ENCODE results near the gene CHD5. TPM values are rescaled to one million over a fixed set of nuclear protein-coding genes. Genes with fewer than 3 reads are reported as not detected.
"Not testable (repeated sequence)": the region's sequence is repeated elsewhere in the genome, so short reads cannot be mapped to it uniquely, and the experiment has no call there.

The CHD5 gene
- total RNA-seq = under 1 TPM; 0.27 to 0.61 (median 0.34) TPM

GRCh38 chr1:6180268-6180706 is at the start of gene CHD5:
Gene CHD5, minus strand, starts transcription at chr1:6180321. Its CDS starts 298 bp downstream, at chr1:6180023.
- no peak for ATAC-seq
- Mint-ChIP-seq H3K4me1 (ENCODE audit: low read depth) (peaks cover 38% of the 10 kb centered on the region), H3K27me3 (ENCODE audit: low read depth) (peaks cover 41% of the 10 kb centered on the region), H3K4me3 (peak within 1 kb of the TSS; percentile 65), H3K36me3 (ENCODE audit: insufficient read depth) (peaks cover 6% of the 10 kb centered on the region), H3K9me3 (no peaks in the 10 kb centered on the region)
- no peak for DNase-seq

DNA sequence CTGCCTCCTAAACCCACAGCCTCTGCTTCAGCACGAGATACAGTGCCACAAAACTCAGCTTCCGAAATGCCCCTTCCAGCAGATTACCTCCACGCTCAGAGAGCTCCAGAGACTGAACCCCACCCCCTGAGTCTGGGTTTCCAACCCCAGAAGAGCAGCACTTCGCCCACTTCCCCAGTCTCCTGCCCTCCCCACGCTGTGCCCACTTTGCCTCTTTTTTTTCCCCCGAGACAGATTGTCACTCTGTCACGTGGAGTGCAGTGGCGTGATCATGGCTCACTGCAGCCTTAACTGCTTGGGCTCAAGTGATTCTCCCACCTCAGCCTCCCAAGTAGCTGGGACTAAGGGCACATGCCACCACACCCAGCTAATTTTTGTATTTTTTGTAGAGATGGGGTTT is 45.5 kb upstream of the CHD5 start:
- ATAC-seq (no peak), DNase-seq (no peak)
- H3K27me3 Mint-ChIP-seq (ENCODE audit: low read depth) = no peaks in the 10 kb centered on the region
- no peaks in the 10 kb centered on the region for H3K9me3 Mint-ChIP-seq
- H3K36me3 Mint-ChIP-seq (ENCODE audit: insufficient read depth) = peaks cover 27% of the 10 kb centered on the region
- no peak overlapping the region for H3K4me3 Mint-ChIP-seq
- H3K4me1 Mint-ChIP-seq (ENCODE audit: low read depth) = no peaks in the 10 kb centered on the region

- Mint-ChIP-seq H3K36me3 (ENCODE audit: insufficient read depth) (peaks cover 28% of the 10 kb centered on the region), H3K4me3 (no peak overlapping the region), H3K27me3 (ENCODE audit: low read depth) (no peaks in the 10 kb centered on the region)
Measured at GRCh38 chr1:6224718-6225117, 44.6 kb upstream of the CHD5 start.

GRCh38 chr1:6223617-6224016 is 43.5 kb upstream of the CHD5 start:
- Mint-ChIP-seq H3K27me3 (ENCODE audit: low read depth) (no peaks in the 10 kb centered on the region), H3K36me3 (ENCODE audit: insufficient read depth) (peaks cover 28% of the 10 kb centered on the region), H3K9me3 (no peaks in the 10 kb centered on the region), H3K4me3 (no peak overlapping the region), H3K4me1 (ENCODE audit: low read depth) (no peaks in the 10 kb centered on the region)
- ATAC-seq (no peak), DNase-seq (no peak)

More at GRCh38 chr1:6224718-6225117, 44.6 kb upstream of the CHD5 start:
- Mint-ChIP-seq H3K9me3 (no peaks in the 10 kb centered on the region), H3K4me1 (ENCODE audit: low read depth) (no peaks in the 10 kb centered on the region)
- no peak for DNase-seq
- ATAC-seq = no peak

DNA sequence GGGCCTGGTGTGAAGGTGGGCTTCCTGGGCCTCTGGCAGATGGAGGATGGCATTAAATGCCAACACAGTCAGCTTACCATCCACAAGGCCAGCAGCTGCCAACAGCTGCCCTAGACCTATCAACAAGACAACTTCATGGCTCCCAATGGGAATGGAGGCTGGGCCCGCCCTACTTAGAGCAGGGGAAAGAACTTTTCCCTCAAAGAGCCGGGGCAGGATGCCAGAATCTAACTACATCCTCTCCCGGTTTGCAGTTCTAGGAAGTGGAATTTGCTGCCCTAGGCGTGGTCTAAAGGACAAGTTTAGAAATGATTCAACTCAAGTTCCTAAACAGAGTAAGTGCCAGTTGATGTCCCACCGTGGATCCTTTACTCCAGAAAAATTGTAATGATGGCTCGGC is 42.5 kb upstream of the CHD5 start:
- Mint-ChIP-seq H3K4me1 (ENCODE audit: low read depth) (no peaks in the 10 kb centered on the region), H3K36me3 (ENCODE audit: insufficient read depth) (peaks cover 28% of the 10 kb centered on the region), H3K9me3 (no peaks in the 10 kb centered on the region), H3K27me3 (ENCODE audit: low read depth) (no peaks in the 10 kb centered on the region), H3K4me3 (no peak overlapping the region)
- no peak for DNase-seq
- ATAC-seq = no peak

- Mint-ChIP-seq H3K9me3 (no peaks in the 10 kb centered on the region), H3K36me3 (ENCODE audit: insufficient read depth) (peaks cover 20% of the 10 kb centered on the region), H3K4me1 (ENCODE audit: low read depth) (no peaks in the 10 kb centered on the region), H3K4me3 (no peak overlapping the region), H3K27me3 (ENCODE audit: low read depth) (no peaks in the 10 kb centered on the region)
- DNase-seq (no peak), ATAC-seq (no peak)
Measured at GRCh38 chr1:6221210-6221784, 41.2 kb upstream of the CHD5 start.

GRCh38 chr1:6220236-6220635 is 40.1 kb upstream of the CHD5 start:
- no peak overlapping the region for H3K4me3 Mint-ChIP-seq
- H3K4me1 Mint-ChIP-seq (ENCODE audit: low read depth) = no peaks in the 10 kb centered on the region
- no peak for ATAC-seq
- peaks cover 4% of the 10 kb centered on the region for H3K27me3 Mint-ChIP-seq (ENCODE audit: low read depth)
- no peaks in the 10 kb centered on the region for H3K9me3 Mint-ChIP-seq
- peaks cover 17% of the 10 kb centered on the region for H3K36me3 Mint-ChIP-seq (ENCODE audit: insufficient read depth)
- DNase-seq = no peak

DNA sequence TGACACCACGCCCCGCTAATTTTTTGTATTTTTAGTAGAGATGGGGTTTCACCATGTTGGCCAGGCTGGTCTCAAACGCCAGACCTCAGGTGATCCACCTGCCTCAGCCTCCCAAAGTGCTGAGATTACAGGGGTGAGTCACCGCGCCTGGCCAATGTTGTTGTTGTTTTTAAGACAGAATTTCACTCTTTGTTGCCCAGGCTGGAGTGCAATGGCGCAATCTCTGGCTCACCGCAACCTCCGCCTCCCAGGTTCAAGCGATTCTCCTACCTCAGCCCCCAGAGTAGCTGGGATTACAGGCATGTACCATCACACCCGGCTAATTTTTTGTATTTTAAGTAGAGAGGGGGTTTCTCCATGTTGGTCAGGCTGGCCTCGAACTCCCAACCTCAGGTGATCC is 39.5 kb upstream of the CHD5 start:
- not testable (repeated sequence) for H3K9me3 Mint-ChIP-seq; ATAC-seq; DNase-seq; H3K27me3 Mint-ChIP-seq (ENCODE audit: low read depth); H3K4me1 Mint-ChIP-seq (ENCODE audit: low read depth); H3K4me3 Mint-ChIP-seq
- H3K36me3 Mint-ChIP-seq (ENCODE audit: insufficient read depth) = peaks cover 15% of the 10 kb centered on the region

- DNase-seq (no peak), ATAC-seq (no peak)
- no peak overlapping the region for H3K4me3 Mint-ChIP-seq
- peaks cover 8% of the 10 kb centered on the region for H3K36me3 Mint-ChIP-seq (ENCODE audit: insufficient read depth)
- H3K27me3 Mint-ChIP-seq (ENCODE audit: low read depth) = peaks cover 4% of the 10 kb centered on the region
- no peaks in the 10 kb centered on the region for H3K4me1 Mint-ChIP-seq (ENCODE audit: low read depth)
- no peaks in the 10 kb centered on the region for H3K9me3 Mint-ChIP-seq
Measured at GRCh38 chr1:6218375-6219164, 38.4 kb upstream of the CHD5 start.

GRCh38 chr1:6212193-6212959 is 32.3 kb upstream of the CHD5 start:
- Mint-ChIP-seq H3K27me3 (ENCODE audit: low read depth) (peaks cover 19% of the 10 kb centered on the region), H3K4me3 (no peak overlapping the region), H3K36me3 (ENCODE audit: insufficient read depth) (no peaks in the 10 kb centered on the region), H3K9me3 (no peaks in the 10 kb centered on the region), H3K4me1 (ENCODE audit: low read depth) (peaks cover 4% of the 10 kb centered on the region)
- ATAC-seq (no peak), DNase-seq (no peak)

DNA sequence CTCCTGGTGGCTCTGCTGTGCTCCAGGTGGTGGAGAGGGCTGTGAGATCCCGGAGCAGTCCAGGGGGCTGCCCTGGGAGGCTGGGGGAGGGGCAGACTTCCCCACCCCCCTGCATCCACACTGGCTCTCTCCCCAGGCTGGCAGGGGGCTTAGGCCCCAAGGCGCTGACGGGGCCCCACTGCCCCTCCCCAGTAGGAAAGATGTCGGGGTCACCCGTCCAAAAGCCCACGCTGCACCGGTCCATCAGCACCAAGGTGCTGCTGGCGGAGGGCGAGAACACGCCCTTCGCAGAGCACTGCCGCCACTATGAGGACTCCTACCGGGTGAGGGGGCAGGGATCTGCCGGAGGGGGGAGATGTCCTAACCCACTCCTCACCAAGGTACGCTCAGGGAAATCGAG is 31.6 kb upstream of the CHD5 start:
- DNase-seq (no peak), ATAC-seq (no peak)
- Mint-ChIP-seq H3K27me3 (ENCODE audit: low read depth) (peaks cover 24% of the 10 kb centered on the region), H3K9me3 (no peaks in the 10 kb centered on the region), H3K4me1 (ENCODE audit: low read depth) (peaks cover 6% of the 10 kb centered on the region), H3K4me3 (no peak overlapping the region), H3K36me3 (ENCODE audit: insufficient read depth) (no peaks in the 10 kb centered on the region)

GRCh38 chr1:6210591-6211355 is 30.7 kb upstream of the CHD5 start:
- DNase-seq = no peak
- Mint-ChIP-seq H3K27me3 (ENCODE audit: low read depth) (peaks cover 24% of the 10 kb centered on the region), H3K9me3 (no peaks in the 10 kb centered on the region), H3K36me3 (ENCODE audit: insufficient read depth) (no peaks in the 10 kb centered on the region), H3K4me3 (no peak overlapping the region), H3K4me1 (ENCODE audit: low read depth) (peaks cover 6% of the 10 kb centered on the region)
- ATAC-seq = no peak

DNA sequence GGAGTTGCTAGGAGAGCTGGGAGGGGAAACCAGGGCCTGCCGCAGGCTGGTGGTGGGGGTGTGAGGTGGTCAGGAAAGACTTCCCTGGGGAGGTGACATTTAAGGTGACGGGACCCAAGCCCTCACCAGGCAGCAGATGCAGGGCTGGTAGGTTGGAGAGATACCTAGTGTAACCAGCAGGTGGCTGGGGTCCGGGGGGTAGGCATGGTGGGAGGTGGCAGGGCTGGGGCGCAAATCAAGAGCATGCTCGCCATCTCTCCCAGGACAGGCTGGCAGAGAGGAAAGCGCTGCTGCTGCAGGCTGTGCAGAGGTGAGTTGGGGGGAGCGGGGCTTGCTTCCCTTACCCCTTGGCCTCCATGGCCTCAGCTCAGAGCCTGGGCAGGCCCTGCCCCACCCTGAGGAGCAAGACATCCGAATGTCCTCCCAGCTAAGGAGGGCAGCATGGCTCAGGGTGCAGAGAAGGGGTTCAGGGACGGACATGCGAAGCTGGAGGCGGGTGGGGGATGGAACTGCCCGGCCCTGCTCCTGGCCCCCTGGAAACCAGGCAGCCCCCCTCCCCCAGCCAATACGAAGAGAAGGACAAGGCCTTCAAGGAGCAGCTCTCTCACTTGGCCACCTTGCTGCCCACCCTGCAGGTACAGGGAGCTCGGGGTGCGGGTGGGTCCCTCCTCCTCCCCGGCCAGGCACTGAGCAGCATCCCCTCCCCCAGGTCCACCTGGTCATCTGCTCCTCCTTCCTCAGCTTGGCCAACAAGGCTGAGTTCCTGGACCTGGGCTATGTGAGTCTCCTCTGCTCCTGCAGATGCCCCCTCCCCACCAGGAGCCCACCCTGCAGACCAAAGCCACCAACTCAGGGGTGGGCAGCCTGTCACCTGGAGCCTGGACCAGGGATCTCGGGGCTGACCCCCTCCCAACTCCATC is 29.8 kb upstream of the CHD5 start:
- peaks cover 9% of the 10 kb centered on the region for H3K4me1 Mint-ChIP-seq (ENCODE audit: low read depth)
- peaks cover 21% of the 10 kb centered on the region for H3K27me3 Mint-ChIP-seq (ENCODE audit: low read depth)
- H3K4me3 Mint-ChIP-seq = peak overlapping the region; percentile 1
- DNase-seq (no peak), ATAC-seq (peak; percentile 11 to 14)
- no peaks in the 10 kb centered on the region for H3K36me3 Mint-ChIP-seq (ENCODE audit: insufficient read depth)
- H3K9me3 Mint-ChIP-seq = no peaks in the 10 kb centered on the region
